ENCODE results near the gene MTCL1.

Gene MTCL1

GRCh38 chr18:8794156-8794933 lies 89.0 kb downstream of the MTCL1 start:
- no peak for DNase-seq (ENCODE audit: low spot score)

GRCh38 chr18:8794934-8795280 lies 89.6 kb downstream of the MTCL1 start:
- no peak for DNase-seq (ENCODE audit: low spot score)

GRCh38 chr18:8795586-8796325 lies 90.4 kb downstream of the MTCL1 start:
- no peak for DNase-seq (ENCODE audit: low spot score)

- no peak for DNase-seq (ENCODE audit: low spot score)
These were observed 91.8 kb downstream of the MTCL1 start for GRCh38 chr18:8797206-8797605.

GRCh38 chr18:8799001-8799400 lies 93.6 kb downstream of the MTCL1 start:
- DNase-seq (ENCODE audit: low spot score) = no peak

GRCh38 chr18:8799596-8800441 lies 94.5 kb downstream of the MTCL1 start:
- DNase-seq (ENCODE audit: low spot score) = no peak

GRCh38 chr18:8800445-8800844 lies 95.1 kb downstream of the MTCL1 start:
- DNase-seq (ENCODE audit: low spot score) = no peak

GRCh38 chr18:8800876-8801262 lies 95.5 kb downstream of the MTCL1 start:
- no peak for DNase-seq (ENCODE audit: low spot score)

- no peak for DNase-seq (ENCODE audit: low spot score)
These were observed 96.0 kb downstream of the MTCL1 start for GRCh38 chr18:8801263-8801901.

GRCh38 chr18:8802017-8802672 lies 96.8 kb downstream of the MTCL1 start:
- no peak for DNase-seq (ENCODE audit: low spot score)

GRCh38 chr18:8803063-8803795 lies 97.9 kb downstream of the MTCL1 start:
- DNase-seq (ENCODE audit: low spot score) = no peak

- no peak for DNase-seq (ENCODE audit: low spot score)
These were observed 98.6 kb downstream of the MTCL1 start for GRCh38 chr18:8803957-8804356.

GRCh38 chr18:8805552-8805951 lies 100.2 kb downstream of the MTCL1 start:
- no peak for DNase-seq (ENCODE audit: low spot score)

- DNase-seq (ENCODE audit: low spot score) = no peak
These were observed 100.9 kb downstream of the MTCL1 start for GRCh38 chr18:8806100-8806797.

- DNase-seq (ENCODE audit: low spot score) = no peak
These were observed 101.6 kb downstream of the MTCL1 start for GRCh38 chr18:8806798-8807487.

- no peak for DNase-seq (ENCODE audit: low spot score)
These were observed 102.1 kb downstream of the MTCL1 start for GRCh38 chr18:8807488-8807805.

- DNase-seq (ENCODE audit: low spot score) = no peak
These were observed 102.6 kb downstream of the MTCL1 start for GRCh38 chr18:8808001-8808400.

- no peak for DNase-seq (ENCODE audit: low spot score)
These were observed 104.2 kb downstream of the MTCL1 start for GRCh38 chr18:8809514-8809913.

- no peak for DNase-seq (ENCODE audit: low spot score)
These were observed 104.8 kb downstream of the MTCL1 start for GRCh38 chr18:8810157-8810556.

- no peak for DNase-seq (ENCODE audit: low spot score)
These were observed 105.8 kb downstream of the MTCL1 start for GRCh38 chr18:8811115-8811514.

Measured in NAMALWA (cell line).